ENCODE data around the gene FGFR2.

GRCh38 chr10:121464517-121464916 lies 133.7 kb downstream of the FGFR2 start:
- TF ChIP-seq EGR1 (IDR thresholded peaks at IDR 0.05) (no peak), RAD21 (IDR thresholded peaks at IDR 0.05; ENCODE audit: low read depth) (no peak), EP300 (IDR thresholded peaks at IDR 0.05; ENCODE audit: borderline replicate concordance) (no peak), MAX (IDR thresholded peaks at IDR 0.05) (no peak), ZBTB7A (IDR thresholded peaks at IDR 0.05; ENCODE audit: low read depth) (no peak), YY1 (IDR thresholded peaks at IDR 0.05; ENCODE audit: low read depth) (no peak), CEBPB (IDR thresholded peaks at IDR 0.05) (no peak), TAF1 (IDR thresholded peaks at IDR 0.05; ENCODE audit: low read depth) (no peak)

All from Ishikawa (cell line).